Measurements from ENCODE around the gene SYT1.

The SYT1 gene

DNA sequence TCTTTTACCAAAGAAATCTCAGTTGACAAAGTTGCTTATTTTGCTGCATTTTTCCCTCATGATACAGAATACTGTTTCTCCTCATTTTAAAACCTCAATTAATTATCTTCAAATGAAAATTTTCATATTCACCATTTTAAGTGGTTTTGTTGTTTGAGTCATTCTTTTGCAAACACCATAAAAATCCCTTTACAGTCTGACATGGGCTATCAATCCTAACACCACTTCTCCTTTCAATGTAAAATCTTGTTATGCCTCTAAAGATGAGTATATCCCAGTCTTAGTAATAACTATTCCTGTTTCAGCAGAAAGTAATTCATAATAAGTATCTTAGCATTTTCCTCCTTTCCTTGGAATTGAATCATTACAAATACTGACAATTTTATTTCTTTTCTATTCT lies 192.2 kb downstream of the SYT1 start (continued):
- TF ChIP-seq ZNF221 (tag by site-specific recombination; IDR thresholded peaks at IDR 0.05; ENCODE audit: borderline replicate concordance) (no peak), EGR2 (tag by site-specific recombination; IDR thresholded peaks at IDR 0.05; ENCODE audit: low read depth) (no peak), ZSCAN23 (tag by site-specific recombination; IDR thresholded peaks at IDR 0.05) (no peak), ZNF146 (tag by site-specific recombination; IDR thresholded peaks at IDR 0.05) (no peak), ZNF223 (tag by site-specific recombination; IDR thresholded peaks at IDR 0.05) (no peak), ZSCAN30 (tag by site-specific recombination; IDR thresholded peaks at IDR 0.05) (no peak), ZNF677 (tag by site-specific recombination; IDR thresholded peaks at IDR 0.05) (no peak)
- TF ChIP-seq, protein P1, sequence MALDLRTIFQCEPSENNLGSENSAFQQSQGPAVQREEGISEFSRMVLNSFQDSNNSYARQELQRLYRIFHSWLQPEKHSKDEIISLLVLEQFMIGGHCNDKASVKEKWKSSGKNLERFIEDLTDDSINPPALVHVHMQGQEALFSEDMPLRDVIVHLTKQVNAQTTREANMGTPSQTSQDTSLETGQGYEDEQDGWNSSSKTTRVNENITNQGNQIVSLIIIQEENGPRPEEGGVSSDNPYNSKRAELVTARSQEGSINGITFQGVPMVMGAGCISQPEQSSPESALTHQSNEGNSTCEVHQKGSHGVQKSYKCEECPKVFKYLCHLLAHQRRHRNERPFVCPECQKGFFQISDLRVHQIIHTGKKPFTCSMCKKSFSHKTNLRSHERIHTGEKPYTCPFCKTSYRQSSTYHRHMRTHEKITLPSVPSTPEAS (tag by site-specific recombination; IDR thresholded peaks at IDR 0.05) = no peak

DNA sequence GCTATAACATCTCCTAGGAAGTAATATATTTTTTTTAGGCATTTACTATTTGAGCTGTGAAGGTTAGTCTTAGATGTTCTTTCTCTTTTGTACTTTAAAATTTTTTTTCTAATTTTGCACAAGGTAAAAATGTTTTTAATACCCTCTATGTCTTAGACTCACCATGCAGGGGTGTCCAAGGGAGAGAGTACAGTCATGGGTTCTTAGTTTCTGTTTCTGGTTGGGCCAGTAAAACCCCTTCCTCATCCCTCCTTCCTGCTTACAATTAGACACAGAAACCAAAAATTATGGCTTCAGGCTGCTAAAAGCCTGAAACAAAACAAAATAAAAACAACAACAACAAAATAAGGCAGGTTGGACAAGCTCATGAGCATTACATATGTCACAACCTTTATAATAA lies 193.0 kb downstream of the SYT1 start:
- H3K4me1 ChIP-seq (ENCODE audit: control insufficient read depth, insufficient read depth, low read length) = no peaks in the 10 kb centered on the region
- H3K36me3 ChIP-seq (ENCODE audit: control insufficient read depth in 2 of 2, insufficient read depth in 1 of 2, low read length in 2 of 2) = no peaks in the 10 kb centered on the region
- H3K27ac ChIP-seq (ENCODE audit: extremely low read depth, low read depth, low read length) = no peak overlapping the region
- H3K9me3 ChIP-seq (ENCODE audit: control insufficient read depth, insufficient read depth, low read depth, low read length) = no peaks in the 10 kb centered on the region
- POLR2A ChIA-PET = no interaction called here
- CTCF ChIA-PET = no interaction called here
- TF ChIP-seq, protein P2, sequence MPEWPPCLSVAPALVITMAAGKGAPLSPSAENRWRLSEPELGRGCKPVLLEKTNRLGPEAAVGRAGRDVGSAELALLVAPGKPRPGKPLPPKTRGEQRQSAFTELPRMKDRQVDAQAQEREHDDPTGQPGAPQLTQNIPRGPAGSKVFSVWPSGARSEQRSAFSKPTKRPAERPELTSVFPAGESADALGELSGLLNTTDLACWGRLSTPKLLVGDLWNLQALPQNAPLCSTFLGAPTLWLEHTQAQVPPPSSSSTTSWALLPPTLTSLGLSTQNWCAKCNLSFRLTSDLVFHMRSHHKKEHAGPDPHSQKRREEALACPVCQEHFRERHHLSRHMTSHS (tag by site-specific recombination; IDR thresholded peaks at IDR 0.05) = no peak
- H3K4me3 ChIP-seq (ENCODE audit: low read depth, low read length) = no peak overlapping the region

DNA sequence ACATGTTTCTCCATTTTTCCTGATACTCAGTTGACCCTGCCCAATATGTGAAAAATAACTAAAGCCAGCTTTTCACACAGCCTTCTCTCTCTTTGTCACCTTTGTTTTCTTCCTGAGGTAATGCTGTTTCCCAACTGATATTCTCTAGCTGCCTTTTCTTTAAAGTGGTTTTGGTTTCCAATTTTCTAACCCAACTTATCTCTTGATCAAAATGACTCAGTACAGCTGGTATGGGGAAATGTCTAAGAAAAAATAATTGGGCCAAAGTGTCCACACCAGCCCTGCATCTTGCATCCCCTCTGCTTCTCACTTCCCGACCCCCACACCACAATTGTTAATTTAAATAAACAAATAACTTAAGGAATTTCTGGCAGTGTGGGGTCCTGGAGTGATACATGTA lies 193.8 kb downstream of the SYT1 start:
- ChIA-PET POLR2A (no interaction called here), CTCF (no interaction called here)
- H3K4me3 ChIP-seq (ENCODE audit: low read depth, low read length) = no peak overlapping the region
- H3K4me1 ChIP-seq (ENCODE audit: control insufficient read depth, insufficient read depth, low read length) = no peaks in the 10 kb centered on the region
- no peaks in the 10 kb centered on the region for H3K9me3 ChIP-seq (ENCODE audit: control insufficient read depth, insufficient read depth, low read depth, low read length)
- no peak for TF ChIP-seq ZNF114 (tag by site-specific recombination; IDR thresholded peaks at IDR 0.05)
- no peak for TF ChIP-seq ZSCAN30 (tag by site-specific recombination; IDR thresholded peaks at IDR 0.05)
- TF ChIP-seq ZNF157 (tag by site-specific recombination; IDR thresholded peaks at IDR 0.05) = no peak
- no peak for TF ChIP-seq HOXA7 (CRISPR knock-in tag; IDR thresholded peaks at IDR 0.05; ENCODE audit: borderline replicate concordance)
- no peak for TF ChIP-seq ZNF404 (tag by site-specific recombination; IDR thresholded peaks at IDR 0.05)
- no peak for TF ChIP-seq ZNF610 (tag by site-specific recombination; IDR thresholded peaks at IDR 0.05; ENCODE audit: borderline replicate concordance)
- no peak for TF ChIP-seq SP3 (tag by site-specific recombination; IDR thresholded peaks at IDR 0.05)
- no peak for TF ChIP-seq ZNF660 (tag by site-specific recombination; IDR thresholded peaks at IDR 0.05)
- TF ChIP-seq, protein P3, sequence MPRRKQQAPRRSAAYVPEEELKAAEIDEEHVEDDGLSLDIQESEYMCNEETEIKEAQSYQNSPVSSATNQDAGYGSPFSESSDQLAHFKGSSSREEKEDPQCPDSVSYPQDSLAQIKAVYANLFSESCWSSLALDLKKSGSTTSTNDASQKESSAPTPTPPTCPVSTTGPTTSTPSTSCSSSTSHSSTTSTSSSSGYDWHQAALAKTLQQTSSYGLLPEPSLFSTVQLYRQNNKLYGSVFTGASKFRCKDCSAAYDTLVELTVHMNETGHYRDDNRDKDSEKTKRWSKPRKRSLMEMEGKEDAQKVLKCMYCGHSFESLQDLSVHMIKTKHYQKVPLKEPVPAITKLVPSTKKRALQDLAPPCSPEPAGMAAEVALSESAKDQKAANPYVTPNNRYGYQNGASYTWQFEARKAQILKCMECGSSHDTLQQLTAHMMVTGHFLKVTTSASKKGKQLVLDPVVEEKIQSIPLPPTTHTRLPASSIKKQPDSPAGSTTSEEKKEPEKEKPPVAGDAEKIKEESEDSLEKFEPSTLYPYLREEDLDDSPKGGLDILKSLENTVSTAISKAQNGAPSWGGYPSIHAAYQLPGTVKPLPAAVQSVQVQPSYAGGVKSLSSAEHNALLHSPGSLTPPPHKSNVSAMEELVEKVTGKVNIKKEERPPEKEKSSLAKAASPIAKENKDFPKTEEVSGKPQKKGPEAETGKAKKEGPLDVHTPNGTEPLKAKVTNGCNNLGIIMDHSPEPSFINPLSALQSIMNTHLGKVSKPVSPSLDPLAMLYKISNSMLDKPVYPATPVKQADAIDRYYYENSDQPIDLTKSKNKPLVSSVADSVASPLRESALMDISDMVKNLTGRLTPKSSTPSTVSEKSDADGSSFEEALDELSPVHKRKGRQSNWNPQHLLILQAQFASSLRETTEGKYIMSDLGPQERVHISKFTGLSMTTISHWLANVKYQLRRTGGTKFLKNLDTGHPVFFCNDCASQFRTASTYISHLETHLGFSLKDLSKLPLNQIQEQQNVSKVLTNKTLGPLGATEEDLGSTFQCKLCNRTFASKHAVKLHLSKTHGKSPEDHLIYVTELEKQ (tag by site-specific recombination; IDR thresholded peaks at IDR 0.05; ENCODE audit: borderline replicate concordance) = no peak
- no peak for TF ChIP-seq OVOL3 (tag by site-specific recombination; IDR thresholded peaks at IDR 0.05)
- TF ChIP-seq ZNF571 (tag by site-specific recombination; IDR thresholded peaks at IDR 0.05) = no peak
- no peak overlapping the region for H3K27ac ChIP-seq (ENCODE audit: extremely low read depth, low read depth, low read length)
- H3K36me3 ChIP-seq (ENCODE audit: control insufficient read depth in 2 of 2, insufficient read depth in 1 of 2, low read length in 2 of 2) = no peaks in the 10 kb centered on the region

All from HEK293 (cell line).